HepG2 (cell line): Measurements from ENCODE around the gene SELENOH.

ENCODE experiments used
- ELF4 ChIP-seq: sonication (generic); formaldehyde crosslinking; IDR thresholded peaks from 2 replicates; pipeline ENCODE4 v1.5.0; 2020; ENCODE audit warnings: missing genetic modification reagents, mild to moderate bottlenecking, moderate library complexity, borderline replicate concordance
- TF ChIP-seq, protein P1 (sequence below), 2 experiments: IDR thresholded peaks; 2 replicates each; pipeline ENCODE4 v1.6.1; 2011 to 2012; ENCODE audit warnings: low read length in 2 of 2, borderline replicate concordance in 1 of 2, low read depth in 1 of 2, mild to moderate bottlenecking in 1 of 2, moderate library complexity in 1 of 2

DNA sequence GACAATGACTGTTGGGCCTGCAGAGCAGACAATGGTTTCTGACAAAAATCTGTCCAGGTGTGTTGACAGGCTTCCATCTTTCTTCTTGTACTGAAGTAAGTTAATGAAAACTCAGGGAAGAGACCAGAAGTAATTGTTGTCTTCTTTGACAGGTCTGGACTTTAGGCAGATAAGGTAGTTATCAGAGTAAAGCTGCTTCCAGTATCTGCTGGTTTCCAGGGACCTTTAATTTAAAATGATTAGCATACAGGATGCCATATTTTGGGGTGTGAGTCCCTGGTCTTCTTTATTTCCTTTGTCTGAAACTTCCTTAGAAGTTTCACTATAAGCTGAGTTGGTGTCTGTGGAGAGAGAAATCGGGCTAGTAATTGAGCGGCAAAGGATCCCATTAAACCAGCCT, 27.5 kb upstream of the SELENOH start:
- TF ChIP-seq ELF4 (CRISPR knock-in tag): no peak
- TF ChIP-seq, protein P1, sequence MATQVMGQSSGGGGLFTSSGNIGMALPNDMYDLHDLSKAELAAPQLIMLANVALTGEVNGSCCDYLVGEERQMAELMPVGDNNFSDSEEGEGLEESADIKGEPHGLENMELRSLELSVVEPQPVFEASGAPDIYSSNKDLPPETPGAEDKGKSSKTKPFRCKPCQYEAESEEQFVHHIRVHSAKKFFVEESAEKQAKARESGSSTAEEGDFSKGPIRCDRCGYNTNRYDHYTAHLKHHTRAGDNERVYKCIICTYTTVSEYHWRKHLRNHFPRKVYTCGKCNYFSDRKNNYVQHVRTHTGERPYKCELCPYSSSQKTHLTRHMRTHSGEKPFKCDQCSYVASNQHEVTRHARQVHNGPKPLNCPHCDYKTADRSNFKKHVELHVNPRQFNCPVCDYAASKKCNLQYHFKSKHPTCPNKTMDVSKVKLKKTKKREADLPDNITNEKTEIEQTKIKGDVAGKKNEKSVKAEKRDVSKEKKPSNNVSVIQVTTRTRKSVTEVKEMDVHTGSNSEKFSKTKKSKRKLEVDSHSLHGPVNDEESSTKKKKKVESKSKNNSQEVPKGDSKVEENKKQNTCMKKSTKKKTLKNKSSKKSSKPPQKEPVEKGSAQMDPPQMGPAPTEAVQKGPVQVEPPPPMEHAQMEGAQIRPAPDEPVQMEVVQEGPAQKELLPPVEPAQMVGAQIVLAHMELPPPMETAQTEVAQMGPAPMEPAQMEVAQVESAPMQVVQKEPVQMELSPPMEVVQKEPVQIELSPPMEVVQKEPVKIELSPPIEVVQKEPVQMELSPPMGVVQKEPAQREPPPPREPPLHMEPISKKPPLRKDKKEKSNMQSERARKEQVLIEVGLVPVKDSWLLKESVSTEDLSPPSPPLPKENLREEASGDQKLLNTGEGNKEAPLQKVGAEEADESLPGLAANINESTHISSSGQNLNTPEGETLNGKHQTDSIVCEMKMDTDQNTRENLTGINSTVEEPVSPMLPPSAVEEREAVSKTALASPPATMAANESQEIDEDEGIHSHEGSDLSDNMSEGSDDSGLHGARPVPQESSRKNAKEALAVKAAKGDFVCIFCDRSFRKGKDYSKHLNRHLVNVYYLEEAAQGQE (IDR thresholded peaks at IDR 0.05; ENCODE audit: borderline replicate concordance in 1 of 2, low read depth in 1 of 2, low read length in 2 of 2): no peak
